ENCODE data around the gene MS4A10.

Gene MS4A10

GRCh38 chr11:60765355-60765754 lies 19.8 kb upstream of the MS4A10 start:
- no peak for DNase-seq (ENCODE audit: low read depth in 2 of 2)

DNA sequence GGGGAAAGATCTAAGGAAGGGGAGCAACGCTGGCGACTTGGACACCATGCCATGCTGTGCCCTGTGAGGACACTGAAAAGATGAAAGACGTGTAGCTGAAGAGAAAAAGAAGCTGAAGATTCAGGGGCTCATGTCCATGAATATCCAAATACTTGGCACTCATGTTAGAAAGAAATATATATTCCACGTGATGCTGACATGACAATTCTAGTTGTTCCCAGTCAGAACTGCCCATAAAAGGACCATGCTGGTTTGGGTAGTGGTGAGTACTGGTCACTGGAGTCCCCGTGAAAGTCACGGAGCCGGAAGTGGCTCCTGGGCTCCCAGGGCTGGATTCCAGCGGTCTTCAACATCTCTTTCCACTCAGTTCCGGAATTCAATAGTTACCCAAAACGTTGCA lies 18.6 kb upstream of the MS4A10 start:
- no peak for DNase-seq (ENCODE audit: low read depth in 2 of 2)

DNA sequence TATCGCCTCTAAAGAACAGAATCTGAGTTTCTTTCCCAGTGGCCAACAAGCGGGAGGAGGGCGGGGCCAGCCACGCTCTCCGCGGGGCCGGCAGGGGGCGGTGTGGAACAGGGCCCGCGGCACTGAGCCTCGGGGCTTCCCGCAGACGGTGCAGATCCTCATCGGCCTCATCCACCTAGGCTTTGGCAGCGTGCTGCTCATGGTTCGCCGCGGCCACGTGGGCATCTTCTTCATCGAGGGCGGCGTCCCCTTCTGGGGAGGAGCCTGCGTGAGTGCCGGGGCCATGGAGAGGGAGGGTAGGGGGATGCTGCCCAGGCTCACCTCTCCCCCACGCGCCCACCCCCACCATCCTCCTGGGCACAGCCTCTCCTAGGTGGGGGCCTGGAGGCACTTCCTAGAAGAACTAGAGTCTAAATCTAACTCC lies 17.7 kb upstream of the MS4A10 start:
- peak in 1 of 2 experiments; percentile 31 for DNase-seq (ENCODE audit: low read depth in 2 of 2)

- DNase-seq (ENCODE audit: low read depth in 2 of 2): no peak
Measured at GRCh38 chr11:60768202-60768601, 16.9 kb upstream of the MS4A10 start.

DNA sequence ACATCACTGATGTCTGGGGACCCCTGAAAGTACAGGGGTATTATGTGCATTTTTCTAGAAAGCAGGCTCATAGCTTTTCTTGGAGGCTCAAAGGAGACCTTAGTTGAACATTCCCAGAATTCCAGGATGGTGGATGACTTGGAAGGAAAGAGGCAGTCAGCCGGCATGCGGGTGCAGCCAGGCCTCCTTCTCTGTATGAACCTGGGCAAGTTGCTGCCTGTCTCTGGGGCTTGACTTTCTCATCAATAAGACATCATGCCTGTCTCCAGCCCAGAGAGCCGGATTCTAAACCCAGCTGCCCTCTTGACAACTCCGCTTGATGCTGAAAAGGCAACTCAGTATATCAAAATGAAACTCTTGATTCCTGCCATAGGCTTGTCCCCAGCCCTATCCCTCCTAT lies 15.9 kb upstream of the MS4A10 start:
- DNase-seq (ENCODE audit: low read depth in 2 of 2): no peak

- DNase-seq (ENCODE audit: low read depth in 2 of 2): no peak
Measured at GRCh38 chr11:60769811-60770210, 15.3 kb upstream of the MS4A10 start.

GRCh38 chr11:60771146-60771545 lies 14.0 kb upstream of the MS4A10 start:
- DNase-seq (ENCODE audit: low read depth in 2 of 2): no peak

- DNase-seq (ENCODE audit: low read depth in 2 of 2): no peak
Measured at GRCh38 chr11:60771879-60772525, 13.1 kb upstream of the MS4A10 start.

- no peak for DNase-seq (ENCODE audit: low read depth in 2 of 2)
Measured at GRCh38 chr11:60772666-60773065, 12.5 kb upstream of the MS4A10 start.

GRCh38 chr11:60774726-60775125 lies 10.4 kb upstream of the MS4A10 start:
- no peak for DNase-seq (ENCODE audit: low read depth in 2 of 2)

- peak; percentile 67 to 87 for DNase-seq (ENCODE audit: low read depth in 2 of 2)
Measured at GRCh38 chr11:60775420-60775961, 9.6 kb upstream of the MS4A10 start.

DNA sequence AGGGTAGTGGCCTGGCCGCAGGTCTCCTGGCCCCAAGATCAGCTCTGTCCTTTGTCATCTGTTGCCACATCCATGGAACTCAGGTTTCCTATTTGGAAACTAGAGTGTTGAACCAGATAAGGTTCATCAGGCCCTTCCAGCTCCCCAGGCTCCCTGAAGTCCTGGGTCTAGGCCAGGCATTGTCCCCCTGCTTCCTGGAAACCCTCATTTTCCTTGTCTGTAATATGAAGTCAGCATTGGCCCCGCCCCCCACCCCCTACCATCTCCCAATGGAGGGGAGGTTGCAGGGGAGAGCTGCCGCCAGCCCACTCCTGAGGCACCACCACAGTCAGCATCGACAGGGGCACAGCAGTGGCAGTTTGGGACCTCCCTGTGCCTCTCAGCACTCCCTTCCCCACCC lies 9.0 kb upstream of the MS4A10 start:
- no peak for DNase-seq (ENCODE audit: low read depth in 2 of 2)

GRCh38 chr11:60777106-60777505 lies 8.0 kb upstream of the MS4A10 start:
- DNase-seq (ENCODE audit: low read depth in 2 of 2): no peak

DNA sequence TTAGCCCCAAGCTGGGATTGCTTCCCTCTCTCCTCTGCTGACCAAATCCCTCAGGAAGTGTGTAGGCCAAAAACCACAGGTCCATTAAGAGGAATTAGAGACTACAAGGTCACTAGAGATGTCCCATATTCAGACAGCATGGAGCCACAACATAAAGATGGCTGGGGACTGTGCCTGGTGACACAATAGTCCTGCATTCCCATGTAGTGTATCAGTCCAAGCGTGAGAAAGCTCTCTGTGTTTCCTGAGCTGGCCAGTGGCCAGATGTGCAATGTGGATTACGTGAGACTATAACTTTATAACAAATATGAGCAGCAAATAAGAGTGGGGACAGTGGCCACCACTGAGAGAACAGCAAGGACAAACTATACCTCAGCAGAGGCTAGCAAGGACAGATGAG lies 7.6 kb upstream of the MS4A10 start:
- DNase-seq (ENCODE audit: low read depth in 2 of 2): no peak

- DNase-seq (ENCODE audit: low read depth in 2 of 2): no peak
Measured at GRCh38 chr11:60780065-60780464, 5.1 kb upstream of the MS4A10 start.

DNA sequence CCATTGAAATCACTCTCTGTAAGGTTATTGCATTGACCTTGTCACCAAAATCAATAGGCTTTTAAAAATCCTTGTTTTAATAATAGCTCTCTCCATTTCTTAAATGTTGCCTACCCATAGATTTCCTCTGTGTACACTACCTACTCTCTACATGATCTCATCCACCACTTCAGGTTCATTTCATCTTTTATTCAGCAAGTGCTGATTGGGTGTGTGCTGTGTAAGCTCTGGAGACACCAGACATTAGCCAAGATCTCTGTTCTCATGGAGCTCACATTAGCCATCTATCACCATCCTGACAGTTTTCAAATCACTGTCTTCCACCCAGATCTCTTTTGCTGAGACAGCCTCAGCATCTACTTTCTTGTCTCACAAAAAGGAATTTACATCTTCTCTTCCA lies 4.4 kb upstream of the MS4A10 start:
- no peak for DNase-seq (ENCODE audit: low read depth in 2 of 2)

DNA sequence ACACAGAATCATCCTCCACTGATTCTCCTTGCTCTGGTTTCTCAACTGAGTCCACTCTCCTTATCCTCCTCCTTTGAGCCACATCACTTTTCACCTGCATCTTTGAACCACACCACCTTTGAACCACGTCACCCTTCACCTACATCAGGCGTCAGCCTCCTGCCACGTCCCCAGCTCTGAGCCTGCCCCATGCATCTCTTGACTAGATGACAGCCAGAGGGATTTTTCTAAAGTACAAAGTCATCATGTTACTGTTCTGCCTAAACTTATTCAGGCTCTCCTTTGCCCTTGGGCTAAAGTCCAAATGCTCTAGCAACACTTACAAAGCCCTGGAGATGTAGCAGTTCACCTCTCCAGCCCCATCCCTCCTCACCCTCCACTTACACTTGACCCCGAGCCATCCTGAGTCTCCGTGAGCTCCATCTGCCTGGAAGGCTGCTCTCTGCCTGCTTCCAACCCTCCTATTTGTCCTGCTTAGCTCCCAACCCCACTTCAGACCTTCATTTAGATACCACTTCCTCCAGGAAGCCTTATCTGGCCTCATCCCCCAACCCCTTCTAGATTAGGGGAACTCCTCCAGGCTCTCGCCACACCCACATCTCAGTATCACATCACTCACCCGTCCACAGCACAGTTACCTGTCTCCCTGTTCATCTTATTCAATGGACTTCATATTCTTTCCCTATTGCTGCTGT lies 3.7 kb upstream of the MS4A10 start:
- no peak for DNase-seq (ENCODE audit: low read depth in 2 of 2)

GRCh38 chr11:60781981-60782316 lies 3.2 kb upstream of the MS4A10 start:
- no peak for DNase-seq (ENCODE audit: low read depth in 2 of 2)

DNA sequence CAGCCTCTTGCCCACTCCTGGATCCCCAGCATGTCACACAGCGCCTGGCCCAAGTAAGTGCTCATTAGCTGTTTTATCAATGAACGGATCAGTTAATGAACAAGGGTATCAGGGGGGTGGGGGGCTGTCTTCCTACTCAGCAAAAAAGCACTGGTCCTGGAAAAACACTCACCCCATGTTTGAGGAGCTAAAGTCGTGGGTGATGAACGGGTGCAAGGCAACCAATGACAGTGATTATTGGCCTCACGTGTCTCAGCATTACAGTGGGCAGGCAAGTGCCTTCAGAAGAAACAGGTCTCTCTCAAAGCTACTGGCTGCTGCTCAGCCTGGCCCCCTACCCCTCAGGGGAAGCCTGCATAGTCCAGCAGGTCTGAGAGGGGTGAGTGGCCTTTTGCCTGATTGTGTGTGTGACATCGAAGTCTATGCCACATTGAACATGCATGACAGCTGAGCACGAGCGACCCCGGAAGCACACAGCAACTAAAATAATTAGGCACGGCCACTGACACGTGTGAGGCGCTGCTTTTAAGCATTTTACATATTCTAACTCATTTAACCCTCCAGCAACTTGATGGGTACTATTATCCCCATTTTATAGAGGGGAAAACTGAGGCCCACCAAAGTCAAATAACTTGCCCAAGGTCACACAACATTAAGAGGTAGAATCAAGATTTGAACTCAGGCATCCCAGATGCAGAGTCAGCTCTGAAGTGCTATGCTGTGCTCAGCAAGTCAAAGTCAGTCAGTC lies 2.6 kb upstream of the MS4A10 start:
- DNase-seq (ENCODE audit: low read depth in 2 of 2): no peak

DNA sequence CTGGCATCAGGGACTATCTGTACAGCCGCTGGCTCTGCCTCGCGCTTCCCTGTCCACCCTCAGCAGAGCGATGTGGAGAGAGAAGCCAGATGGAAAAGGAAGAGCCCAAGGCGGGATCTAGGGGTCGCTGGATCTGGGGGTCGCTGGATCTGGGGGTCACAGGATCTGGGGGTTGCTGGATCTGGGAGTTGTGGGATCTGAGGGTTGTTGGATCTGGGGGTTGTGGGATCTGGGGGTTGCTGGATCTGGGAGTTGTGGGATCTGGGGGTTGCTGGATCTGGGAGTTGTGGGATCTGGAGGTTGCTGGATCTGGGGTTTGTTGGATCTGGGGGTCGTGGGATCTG lies 2.0 kb upstream of the MS4A10 start:
- no peak for DNase-seq (ENCODE audit: low read depth in 2 of 2)

DNA sequence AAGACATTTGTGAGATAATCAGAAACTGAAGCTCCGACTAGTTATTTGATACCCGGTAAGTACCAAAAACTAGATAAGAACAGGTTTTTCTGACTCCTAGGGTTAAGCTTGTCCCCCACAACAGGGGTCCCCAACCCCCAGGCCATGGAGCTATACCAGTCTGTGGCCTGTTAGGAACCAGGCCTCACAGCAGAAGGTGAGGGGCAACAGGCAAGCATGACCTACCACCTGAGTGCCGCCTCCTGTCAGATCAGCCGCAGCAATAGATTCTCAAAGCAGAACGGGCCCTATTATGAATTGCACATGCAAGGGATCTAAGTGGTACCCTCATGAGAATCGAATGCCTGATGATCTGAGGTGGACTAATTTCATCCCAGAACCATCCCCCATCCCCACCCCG lies 1.2 kb upstream of the MS4A10 start:
- no peak for DNase-seq (ENCODE audit: low read depth in 2 of 2)

GRCh38 chr11:60785806-60786361 lies 751 bp downstream of the MS4A10 start:
- DNase-seq (ENCODE audit: low read depth in 2 of 2): no peak
